C4-2B (cell line): ENCODE results near the gene EIF4E1B.

Source experiments
- CTCF ChIP-seq: fragments of 450-650 bp; conservative IDR thresholded peaks from 2 replicates; pipeline ENCODE4 v1.5.1; 2017; ENCODE audit warnings: mild to moderate bottlenecking
- ZFX ChIP-seq: fragments of 450-650 bp; IDR thresholded peaks from 2 replicates; pipeline ENCODE4 v1.6.1; 2017

DNA sequence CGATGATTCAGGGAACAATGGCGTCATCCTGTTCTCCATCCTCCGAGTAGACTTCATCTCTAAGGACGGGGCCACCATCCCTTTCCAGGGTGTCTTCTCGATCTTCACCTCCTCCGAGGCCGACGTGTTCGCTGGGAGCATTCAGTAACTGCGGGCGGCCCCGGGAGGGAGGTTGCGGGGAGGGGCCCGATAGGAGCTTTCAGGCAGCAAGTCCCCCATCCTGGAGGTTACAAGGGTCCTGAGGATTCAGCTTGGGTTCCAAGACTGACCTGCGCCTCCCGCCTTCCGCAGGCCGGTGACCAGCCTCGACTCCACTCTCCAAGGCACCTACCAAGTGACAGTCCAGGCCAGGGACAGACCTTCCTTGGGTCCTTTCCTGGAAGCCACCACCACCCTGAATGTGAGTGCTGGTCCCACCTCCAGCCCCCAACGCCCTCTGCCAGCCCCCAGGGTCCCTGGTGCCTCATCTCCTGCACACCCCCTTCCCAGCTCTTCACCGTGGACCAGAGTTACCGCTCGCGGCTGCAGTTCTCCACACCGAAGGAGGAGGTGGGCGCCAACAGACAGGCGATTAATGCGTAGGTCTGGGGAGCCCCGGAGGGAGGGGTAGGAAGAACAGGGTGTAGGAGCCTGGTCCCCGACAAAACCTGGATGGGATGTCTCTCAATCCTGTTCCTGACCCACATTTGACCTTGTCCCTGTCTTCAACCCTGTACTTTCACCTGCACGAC is 41.3 kb upstream of the EIF4E1B start:
- TF ChIP-seq CTCF, result no peak
- TF ChIP-seq ZFX, result no peak
